ENCODE data around the gene WDR82. TPM values are rescaled to one million over a fixed set of nuclear protein-coding genes. Genes with fewer than 3 reads are reported as not detected.

WDR82 gene, protein sequence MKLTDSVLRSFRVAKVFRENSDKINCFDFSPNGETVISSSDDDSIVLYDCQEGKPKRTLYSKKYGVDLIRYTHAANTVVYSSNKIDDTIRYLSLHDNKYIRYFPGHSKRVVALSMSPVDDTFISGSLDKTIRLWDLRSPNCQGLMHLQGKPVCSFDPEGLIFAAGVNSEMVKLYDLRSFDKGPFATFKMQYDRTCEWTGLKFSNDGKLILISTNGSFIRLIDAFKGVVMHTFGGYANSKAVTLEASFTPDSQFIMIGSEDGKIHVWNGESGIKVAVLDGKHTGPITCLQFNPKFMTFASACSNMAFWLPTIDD
- 52.2 TPM for total RNA-seq

DNA sequence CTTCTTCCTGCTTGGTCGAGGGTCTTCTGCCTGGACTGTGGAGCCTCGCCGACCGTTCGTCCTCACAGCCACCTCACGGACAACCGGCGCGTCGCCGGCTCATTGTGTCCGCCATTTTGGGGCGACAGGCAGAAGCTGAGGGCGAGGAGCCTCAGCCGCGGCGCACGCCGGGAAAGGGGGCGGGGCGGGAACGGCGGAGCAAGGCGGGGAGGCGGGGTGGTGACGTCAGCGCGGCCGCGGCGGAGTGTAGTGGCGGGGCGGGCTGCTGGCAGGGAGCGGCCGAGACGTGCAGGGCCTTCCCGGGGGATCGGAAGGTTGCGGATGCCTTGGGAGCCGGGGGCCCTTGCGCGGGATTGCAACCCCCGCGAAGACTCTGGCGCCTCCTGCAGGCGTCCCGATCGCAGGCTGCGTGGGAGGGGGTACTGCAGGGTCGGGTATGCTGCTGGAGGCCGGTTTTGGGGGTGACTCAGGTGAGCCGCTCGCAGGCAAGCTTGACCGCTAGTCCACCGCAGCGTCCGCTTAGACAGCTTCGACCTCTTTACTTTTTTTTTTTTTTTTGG lies at the start of gene WDR82:
Gene WDR82 (minus strand): TSS at position 140 of the 560 bp plus-strand sequence. CDS start 288 bp downstream, outside the sequence.
- ATAC-seq: peak; percentile 96

DNA sequence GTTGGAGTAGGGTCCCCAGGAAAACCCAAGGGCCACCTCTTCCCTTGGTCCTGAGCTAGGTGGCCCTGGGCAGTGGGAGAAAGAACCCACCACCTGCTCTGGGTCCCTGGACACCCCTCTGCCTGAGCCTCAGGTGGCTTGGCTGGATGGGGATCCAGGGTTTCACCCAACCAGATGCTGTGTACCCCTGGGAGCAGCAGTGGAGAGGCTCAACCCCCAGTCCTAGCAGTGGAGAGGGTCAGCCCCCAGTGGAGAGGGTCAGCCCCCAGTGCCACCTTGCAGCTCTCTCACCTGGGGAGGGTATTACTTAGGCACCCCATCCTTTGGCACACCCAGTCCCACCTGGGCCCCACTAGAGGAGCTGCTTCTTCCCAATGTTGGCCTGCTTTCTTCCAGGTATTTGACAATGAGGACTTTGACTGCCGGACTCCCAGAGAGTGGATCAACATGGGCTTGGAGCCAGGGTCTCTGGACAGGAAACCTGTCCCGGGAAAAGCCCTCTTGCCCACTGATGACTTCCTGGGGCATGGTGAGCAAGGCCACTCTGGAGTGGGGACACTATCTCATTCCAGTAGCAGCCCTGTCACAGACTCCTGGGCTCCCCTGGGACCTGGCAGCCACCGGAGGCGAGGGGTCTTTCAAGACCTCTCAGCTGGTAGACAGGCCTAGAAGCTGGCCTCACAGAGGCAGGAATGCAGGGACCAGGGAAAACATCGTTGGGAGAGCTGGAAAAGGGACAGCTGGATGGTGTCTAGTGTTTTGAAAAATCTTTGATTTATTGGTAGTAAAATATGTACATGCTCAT lies 49.2 kb upstream of the WDR82 start:
- no peak for ATAC-seq

DNA sequence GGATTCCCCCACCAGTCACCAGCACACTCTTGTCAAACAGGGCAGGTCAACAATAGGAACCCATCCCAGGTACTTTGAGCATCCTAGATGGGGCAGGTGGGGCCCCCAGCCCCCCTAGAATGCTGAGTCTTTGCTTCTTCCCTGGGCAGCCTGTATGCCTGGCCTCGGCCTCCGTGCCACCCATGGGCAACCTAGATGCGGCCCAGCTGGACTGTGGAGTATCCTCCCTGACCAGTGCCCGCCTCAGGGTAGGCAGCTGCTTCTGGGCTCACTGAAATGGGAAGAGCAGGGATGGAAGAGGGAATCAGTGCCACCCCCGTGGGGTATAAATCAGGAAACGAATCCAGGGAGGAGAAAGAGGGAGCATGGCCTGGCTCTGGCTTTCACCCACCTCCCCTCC lies 48.5 kb upstream of the WDR82 start:
- no peak for ATAC-seq

DNA sequence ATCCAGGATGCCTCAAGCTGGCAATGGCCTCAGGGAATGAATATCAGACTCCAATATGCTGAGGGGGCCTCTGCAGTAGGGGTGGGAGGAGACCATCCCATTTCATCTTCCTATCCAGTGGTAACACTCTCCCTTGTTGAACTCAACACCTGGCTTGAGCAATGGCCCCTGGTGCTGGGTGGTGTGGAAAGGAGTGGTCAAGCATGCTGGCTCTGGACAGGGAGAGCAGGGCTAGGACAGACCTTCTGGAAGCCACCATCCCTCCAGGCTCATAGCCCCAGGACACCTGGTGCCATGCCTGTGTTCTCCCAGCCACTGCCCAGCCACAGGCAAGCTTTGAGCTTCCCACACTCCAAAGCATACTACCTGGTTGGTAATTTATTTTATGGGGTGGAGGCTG lies 47.2 kb upstream of the WDR82 start:
- ATAC-seq: no peak

DNA sequence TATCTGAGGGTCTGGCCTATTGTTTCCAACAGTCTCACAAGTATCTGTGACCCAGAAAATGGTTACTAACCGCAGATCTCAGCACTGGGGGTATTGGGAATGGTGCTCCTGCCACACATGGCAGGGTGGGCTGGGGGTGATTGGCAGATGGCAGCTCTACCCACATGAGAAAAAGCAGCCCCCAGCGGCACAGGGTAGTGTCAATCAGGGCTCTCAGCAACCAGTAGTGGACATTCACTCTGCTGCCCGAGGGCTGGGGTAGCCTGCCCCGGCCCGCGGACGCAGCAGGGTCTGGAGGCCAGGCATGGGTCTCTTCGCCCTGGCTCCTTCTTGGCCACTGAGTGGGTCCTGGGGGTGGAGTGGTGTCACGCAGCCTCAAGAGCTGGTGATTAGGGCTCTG lies 46.2 kb upstream of the WDR82 start:
- no peak for ATAC-seq

DNA sequence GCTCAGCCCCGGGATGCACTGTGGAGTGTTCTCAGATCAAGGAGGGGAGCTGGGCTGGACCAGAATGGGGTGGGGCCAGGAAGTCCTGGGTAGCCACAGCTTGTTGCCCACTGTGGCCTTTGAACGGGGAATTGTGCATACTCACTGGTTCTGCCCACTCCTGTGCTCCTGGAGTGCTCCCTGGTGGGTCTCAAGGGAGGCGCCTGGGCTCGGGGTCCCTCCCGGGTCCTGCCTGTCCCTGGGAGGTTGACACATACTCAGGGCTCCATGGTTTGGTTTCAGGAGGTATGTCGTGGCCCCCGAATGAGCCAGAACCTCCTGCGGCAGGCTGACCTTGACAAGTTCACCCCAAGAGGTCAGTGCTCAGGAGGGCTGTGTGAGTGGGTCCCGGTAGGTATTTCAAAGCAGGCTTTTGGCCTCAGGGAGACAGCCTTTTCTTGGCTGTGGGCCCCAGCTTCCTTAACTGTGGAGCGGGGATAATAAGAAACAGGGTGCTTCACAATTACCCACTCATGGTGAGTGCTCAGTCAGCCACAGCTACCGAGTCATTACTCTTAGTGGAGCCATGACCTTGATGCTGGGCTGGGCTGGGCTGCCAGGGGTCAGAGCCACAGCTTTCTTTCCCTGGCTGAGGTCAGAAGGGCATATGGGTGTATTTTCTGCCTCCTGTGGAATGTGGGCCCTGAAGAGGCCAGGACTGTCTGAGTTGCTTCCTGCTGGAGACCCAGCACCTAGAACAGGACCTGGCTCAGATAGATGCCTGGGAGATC lies 45.3 kb upstream of the WDR82 start:
- no peak for ATAC-seq

DNA sequence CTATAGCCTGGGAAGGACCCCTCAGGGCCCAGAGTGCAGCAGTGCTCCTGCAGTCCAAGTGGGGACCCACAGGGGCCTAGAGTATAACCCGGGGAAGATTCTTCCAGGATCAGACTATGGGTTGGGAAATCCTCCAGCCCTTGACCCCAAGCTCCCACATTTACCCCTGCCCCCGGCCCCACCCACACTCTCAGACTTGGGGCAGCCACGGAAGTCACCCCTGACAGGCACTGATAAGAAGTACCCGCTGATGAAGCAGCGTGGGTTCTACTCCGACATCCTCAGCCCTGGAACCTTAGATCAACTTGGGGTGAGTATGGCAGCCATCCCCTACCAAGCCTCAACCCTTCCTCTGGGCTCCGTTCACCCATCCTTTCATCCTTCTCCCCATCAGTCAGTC lies 44.0 kb upstream of the WDR82 start:
- no peak for ATAC-seq

DNA sequence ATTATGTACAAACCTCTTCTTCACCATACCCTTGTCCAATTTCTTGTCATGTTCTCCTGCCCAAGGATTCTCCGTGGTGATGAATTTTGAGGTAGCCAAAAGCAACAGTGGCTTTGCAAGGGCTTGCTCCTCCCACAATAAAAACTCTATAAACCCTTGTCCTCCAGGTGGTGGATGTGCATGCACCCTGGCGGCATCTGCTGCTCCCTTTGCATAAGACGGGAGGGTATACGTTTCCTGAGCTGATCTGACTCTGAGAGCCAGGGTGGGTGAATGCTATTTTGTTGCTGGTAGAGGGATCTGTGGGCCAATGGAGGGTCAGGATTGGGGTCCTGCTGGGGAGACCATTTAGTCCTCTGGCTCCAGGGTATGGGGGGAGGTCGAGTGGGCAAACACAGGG lies 43.0 kb upstream of the WDR82 start:
- no peak for ATAC-seq

DNA sequence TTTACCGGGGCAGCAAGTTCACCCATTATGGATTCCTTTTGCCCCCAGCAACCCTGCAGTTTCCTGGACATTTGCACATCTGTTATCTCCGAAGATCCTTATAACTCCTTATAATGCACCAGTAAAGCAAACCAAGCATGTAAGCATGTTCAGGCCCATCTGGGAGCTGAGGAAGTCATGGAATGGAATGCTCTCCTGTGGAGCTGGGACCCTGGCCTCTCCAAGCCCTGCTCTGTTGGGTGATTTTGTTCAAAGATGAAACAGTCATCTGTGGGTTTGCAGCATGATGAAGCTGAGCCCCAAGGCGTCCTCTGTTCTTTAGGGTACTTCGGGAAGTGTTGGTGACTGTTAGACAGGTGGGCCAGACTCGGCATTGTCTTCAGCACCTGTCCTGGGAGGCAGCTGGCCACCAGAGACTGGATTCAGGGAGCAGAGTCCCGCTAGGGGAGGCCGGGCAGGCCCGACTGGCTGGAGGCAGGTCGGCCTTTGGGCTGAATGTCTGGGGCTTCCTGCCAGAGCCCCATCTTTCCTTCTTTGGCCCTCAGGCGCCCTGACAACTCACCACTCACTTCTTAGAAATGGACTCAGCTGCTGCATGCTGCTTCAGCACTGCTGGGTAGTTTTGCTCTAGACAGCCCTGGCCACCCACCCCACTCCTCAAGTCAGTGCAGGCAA lies 41.6 kb upstream of the WDR82 start:
- ATAC-seq: no peak

DNA sequence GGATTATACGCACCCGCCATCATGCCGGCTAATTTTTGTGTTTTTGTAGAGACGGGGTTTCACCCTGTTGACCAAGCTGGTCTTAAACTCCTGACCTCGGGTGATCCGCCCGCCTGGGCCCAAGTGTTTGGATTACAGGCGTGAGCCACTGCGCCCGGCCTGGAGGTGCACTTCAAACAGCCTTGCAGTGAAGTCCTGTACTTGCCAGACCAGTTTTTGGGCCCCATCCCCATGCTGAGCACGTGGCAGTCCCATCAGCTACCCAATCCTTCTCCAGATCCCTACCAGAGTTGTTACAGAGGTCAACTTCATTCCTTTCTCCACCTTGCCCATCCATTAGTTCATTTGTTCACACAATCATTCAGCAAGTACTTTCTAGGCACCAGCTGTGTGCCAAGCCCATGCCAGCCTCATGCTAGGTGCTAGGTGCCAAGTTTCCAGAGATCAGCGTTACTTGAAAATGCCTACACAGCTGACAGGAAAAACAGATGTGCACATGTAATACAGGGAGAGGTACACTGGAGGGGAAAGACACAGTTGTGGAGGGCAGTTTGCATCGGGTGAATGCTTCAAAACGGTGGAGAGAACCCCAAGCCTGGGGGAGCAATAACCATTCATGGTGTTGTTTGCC lies 39.9 kb upstream of the WDR82 start:
- ATAC-seq: peak; percentile 47

DNA sequence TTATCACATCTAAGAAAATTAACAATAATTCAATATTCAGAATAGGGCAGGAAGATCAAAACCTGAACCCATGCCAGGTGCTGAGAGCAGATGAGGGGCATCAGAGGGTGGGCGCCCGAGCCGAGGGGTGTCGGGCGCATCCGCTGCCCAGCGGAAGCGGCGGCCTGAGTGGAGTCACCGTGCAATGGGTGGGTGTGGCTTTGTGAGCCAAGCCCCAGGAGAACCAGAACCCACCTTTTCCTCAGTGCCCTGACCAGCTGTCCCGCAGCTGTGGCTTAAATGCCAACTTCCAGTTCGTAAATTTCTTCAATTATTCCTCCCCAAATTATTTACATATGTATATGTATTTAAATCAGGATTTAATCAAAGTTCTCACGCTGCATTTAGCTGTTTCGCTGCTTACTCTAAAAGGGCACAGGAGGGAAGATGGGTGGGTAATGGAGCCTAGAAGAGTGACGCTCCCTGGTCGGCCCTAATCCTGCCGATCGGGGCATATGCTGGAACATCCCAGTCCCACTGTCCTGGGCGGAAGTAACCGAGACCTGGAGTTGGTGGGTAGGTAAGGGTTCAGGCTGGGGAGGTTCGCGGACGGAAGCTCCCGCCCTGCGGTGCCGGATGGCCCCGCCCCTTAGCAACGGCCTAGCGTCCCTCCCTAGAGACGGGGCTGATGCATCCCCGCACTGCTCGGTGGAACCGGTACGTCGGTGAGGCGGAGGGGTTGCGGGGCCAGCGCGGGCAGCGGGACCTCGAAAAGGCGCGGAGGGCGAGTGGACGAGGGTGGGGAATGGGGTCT lies 39.0 kb upstream of the WDR82 start:
- peak; percentile 79 for ATAC-seq

DNA sequence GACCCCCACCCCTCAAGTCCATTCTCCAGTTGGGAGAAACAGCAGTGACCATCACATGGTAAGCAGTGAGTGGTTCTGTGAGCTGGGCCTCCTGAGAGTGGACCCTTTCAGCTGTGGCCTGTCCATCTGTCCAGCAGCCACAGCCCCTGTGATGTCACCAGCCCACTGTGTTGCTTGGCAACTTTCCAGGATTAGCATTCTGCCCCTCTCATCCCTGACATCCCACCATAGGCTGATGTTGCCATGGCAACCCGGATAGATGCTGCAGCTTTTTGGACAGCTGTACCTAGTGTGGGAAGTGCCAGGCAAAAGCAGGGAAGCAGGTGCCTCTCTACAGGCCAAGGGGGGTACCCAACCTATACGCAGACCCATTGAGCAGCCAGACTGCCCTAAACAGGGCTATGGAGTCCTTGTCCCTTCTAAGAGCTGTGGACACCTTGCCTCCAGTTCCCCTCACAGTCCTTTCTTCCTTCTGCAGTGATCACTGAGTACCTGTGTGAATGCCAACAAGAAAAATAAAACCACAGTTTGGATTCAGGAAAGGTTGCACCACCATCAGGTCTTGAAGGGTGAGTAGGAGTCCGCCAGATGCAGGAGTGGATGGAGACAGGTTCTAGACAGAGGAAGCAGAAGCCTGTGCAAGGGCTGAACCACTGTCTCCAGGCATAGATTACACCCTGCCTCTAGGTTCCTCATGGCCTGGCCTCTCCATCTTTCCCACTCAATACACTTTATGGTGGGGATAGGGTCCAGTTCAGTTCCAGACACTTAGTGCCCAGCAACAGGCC lies 37.7 kb upstream of the WDR82 start, which contains the start of gene DNAH1:
Gene DNAH1 (plus strand): TSS at position 343 of the 788 bp plus-strand sequence. CDS start 6,124 bp downstream, outside the sequence.
- ATAC-seq: no peak

DNA sequence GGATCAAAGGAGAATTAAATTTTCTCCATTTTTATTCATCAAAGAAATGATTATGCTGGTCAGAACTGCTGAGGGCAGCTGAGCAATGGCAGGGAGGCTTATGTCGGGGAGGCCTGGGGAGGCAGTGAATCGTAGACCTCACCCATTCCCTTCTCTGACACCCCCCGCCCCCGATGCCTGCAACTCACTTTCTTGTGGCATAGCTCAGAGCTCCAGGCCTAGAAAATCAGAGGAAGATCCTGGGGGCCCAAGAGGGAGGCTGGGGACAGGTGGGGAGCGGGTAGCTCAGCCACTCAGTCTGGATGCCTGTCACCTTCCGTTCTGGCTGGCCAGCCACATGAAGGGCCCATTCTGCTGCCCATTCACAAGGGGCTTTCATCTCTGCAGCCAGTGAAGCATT lies 36.6 kb upstream of the WDR82 start:
- ATAC-seq: no peak

DNA sequence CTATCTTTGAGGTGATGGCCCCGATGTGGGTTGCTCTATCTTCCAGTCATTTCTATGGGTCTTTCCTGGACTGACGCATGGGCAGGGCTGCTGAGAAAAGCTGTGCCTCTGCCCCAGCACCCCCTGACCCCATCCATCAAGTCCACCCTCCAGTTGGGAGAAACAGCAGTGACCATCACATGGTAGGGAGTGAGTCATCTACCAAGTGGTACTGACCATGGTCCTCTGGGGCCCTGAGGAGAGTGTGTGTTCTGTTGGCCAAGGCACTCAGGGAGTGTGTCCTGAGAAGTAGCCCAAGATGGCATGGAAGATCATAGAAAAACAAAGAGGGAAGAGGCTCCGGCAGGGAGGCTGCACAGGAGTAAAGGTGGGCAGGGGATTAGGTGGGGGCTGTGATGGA lies 36.0 kb upstream of the WDR82 start:
- ATAC-seq: no peak

DNA sequence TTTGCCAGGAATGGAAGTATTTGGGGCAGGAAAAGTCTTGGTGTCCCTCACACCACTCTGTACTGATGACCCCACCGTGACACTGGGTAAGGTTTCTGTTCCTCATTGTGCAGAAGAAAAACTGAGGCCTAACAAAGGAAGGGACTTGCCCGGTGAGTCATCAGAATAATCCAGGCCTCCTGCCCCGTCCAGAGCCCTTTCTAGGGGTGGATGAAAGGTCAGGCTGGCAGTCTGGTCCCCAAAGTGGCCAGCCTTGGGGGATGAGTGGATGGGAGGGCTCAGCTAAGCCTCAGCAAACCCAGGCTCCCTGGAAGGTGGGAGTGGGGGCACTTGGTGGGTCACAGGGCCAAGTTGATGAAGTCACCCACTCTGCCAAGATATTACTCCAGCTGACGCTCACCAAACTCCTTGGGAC lies 35.3 kb upstream of the WDR82 start:
- peak; percentile 78 for ATAC-seq

DNA sequence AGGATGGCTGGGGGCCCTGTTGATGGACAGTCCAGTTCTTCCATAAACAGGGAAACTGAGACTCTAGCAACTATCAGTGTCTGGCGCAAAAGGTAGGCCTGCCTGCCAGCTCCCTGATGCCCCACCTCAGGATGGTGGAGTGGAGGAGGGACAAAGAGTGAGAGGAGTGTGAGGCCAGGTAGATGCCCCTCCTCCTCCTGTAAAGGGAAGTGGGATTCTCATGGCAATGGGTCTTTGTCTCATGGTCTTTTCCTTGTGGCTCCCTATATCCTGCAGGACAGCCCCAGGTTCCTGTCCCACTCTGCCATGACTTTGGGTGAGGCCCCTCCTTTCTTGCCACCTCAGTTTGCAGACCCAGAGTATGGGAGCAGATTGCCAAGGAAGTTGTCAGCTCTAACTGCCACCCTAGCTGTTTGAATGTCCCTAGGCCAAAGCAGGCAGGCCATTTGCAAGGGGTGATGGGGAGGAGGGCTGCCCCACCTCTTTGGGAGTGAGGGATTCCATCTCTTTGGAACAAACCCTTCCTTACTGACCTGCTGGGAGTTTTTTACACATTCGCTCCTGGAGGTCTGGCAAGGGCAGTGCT lies 34.8 kb upstream of the WDR82 start:
- ATAC-seq: no peak

DNA sequence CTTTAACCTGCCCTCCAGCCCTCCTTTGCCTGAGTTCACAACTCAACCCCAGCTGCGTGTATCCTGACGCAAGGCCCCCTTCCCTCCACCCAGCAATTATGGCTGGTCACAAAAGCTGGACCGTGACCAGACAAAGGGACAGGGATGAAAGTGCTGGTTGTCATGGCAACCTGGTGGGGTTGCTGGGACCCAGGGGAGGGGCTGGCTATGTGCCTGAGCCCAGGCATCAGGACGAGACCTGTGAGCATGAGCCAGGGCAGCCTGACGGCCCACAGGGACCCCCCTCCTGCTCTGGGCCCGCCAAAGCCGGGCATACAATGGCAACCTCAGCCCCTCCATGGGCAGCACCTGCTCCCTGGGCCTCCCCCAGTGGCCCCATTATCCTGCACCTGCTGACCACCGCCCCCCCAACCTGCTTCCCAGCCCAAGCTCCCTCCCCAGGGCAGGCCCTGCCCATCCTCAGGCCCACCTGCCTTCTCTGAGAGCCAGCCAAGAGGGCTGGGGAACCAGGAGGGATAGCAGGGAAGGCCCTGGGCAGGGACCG lies 33.2 kb upstream of the WDR82 start:
- ATAC-seq: no peak

DNA sequence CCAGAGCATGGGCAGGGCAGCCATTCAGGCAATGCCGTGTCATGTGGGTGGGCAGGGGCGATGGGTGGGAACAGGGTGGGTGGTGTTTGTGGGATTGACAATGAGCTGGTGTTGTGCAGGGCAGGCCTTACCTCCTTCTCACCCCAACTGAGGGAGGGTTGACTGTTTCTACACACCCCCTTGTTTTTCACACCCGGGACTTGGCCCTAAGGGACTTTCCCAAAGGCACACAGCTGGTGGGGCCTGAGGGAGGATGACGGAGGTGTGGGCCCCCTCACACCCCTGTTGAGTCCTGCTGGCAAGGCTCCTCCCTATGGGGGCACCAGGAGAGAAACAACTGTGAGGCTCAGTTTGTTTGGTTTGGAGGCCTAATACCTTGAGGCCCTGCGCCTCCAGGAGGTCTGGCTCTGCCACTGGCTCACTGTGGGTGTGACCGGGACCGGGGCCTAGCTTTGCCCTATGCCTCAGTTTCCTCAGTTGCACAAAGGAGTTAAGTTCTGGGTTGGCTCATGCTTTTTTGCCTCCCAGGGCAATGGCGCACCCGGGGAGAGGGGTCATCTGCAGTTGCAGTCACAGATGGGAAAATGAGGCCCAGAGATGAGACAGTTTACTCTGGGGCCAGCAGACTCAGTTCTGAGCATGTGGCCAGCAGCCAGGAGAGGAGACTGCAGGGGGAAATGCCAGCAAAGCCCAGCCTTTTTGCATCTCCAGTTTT lies 32.6 kb upstream of the WDR82 start:
- ATAC-seq: no peak

DNA sequence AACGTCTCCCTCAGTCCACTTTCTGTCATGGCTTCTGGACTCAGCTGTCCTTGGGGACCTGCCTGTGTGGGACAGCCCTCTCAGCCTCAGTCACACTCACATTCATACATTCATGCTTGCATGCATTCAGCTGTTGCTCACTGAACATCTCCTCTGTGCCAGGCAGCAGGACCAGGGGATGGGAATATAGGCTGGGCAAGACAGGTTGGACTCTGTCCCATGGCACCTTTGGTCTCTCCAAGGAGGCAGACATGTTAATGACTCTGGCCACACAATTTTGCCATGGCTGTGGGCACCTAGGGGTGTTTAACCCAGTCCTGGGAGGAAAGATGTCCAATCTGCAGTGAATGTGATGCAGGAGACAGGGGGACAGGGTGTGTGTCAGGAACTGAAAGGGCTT lies 29.9 kb upstream of the WDR82 start:
- ATAC-seq: no peak

Data from esophagus mucosa (tissue), 1 donor.